ENCODE results near the gene FCER1G.

The FCER1G gene

DNA sequence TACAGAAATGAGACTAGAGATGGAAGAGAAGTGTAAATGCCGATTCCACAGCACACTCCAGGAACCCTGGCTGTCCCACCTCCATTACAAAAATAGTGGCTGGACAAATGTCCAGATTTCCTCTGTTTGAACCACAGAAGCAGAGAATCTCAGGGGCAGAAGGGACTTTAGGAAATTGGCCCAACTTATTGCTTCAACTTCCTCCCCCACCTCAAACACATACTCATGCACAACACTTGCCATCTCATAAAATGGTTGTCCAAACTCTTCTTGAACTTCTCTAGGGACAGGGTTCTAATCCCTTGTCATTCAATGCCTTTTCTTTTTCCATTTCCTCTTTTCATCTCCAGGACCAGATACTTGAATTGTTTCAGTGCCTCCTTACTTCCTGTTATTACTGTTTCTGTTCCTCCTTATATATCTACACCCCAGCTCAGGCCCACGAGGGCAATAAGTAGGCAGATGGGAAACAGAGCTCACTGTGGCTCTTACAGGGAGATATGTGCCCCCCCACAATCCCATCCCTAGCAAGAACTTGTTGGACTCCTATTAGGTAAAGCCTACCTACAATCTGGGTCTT lies 29.3 kb upstream of the FCER1G start:
- peak overlapping the region; percentile 45 for H3K4me3 ChIP-seq (ENCODE audit: low read depth, low read length)
- TF ChIP-seq, protein P1, sequence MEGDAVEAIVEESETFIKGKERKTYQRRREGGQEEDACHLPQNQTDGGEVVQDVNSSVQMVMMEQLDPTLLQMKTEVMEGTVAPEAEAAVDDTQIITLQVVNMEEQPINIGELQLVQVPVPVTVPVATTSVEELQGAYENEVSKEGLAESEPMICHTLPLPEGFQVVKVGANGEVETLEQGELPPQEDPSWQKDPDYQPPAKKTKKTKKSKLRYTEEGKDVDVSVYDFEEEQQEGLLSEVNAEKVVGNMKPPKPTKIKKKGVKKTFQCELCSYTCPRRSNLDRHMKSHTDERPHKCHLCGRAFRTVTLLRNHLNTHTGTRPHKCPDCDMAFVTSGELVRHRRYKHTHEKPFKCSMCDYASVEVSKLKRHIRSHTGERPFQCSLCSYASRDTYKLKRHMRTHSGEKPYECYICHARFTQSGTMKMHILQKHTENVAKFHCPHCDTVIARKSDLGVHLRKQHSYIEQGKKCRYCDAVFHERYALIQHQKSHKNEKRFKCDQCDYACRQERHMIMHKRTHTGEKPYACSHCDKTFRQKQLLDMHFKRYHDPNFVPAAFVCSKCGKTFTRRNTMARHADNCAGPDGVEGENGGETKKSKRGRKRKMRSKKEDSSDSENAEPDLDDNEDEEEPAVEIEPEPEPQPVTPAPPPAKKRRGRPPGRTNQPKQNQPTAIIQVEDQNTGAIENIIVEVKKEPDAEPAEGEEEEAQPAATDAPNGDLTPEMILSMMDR (IDR thresholded peaks at IDR 0.05; ENCODE audit: insufficient read depth, low read depth, low read length, missing control alignments), result no peak
- DNase-seq (ENCODE audit: low read depth), result peak; percentile 70

DNA sequence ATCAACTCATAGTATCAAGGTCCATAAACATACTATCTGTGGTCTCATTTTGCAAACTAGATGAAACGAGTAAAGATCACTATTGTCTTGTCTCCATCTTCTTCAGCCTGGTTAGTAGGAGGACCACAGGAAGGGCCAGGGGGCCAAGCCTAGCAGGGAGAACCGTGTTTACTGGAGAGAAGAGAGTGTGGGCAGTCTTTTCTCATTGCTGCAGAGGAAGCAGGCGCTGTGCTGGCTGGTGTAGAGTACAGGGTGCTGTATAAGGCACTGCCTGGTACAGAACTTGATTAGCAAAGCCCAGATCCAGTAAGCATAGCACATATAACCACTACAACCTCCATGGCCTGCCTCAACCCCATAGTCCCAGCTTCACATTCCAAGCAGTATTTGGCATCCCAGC lies 27.8 kb upstream of the FCER1G start:
- no peak for DNase-seq (ENCODE audit: low read depth)
- no peak overlapping the region for H3K4me3 ChIP-seq (ENCODE audit: low read depth, low read length)
- TF ChIP-seq, protein P1 (IDR thresholded peaks at IDR 0.05; ENCODE audit: insufficient read depth, low read depth, low read length, missing control alignments), result no peak

DNA sequence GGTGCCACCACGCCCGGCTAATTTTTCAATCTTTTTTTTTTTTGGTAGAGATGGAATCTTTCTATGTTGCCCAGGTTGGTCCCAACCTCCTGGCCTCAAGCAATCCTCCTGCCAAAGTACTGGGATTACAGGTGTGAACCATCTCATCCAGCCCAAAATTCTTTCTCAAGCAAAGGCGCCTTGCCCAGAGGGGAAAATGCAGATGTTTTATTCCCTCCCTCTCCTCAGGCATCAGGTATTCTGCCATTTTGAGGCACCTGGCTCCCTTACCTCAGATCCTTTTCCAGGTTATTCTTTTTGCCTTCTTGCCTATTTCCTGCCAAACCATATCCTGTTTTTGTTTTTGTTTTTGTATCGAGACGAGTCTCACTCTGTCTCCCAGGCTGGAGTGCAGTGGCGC lies 26.7 kb upstream of the FCER1G start:
- DNase-seq (ENCODE audit: low read depth), result no peak
- no peak overlapping the region for H3K4me3 ChIP-seq (ENCODE audit: low read depth, low read length)
- TF ChIP-seq, protein P1 (IDR thresholded peaks at IDR 0.05; ENCODE audit: insufficient read depth, low read depth, low read length, missing control alignments), result no peak

DNA sequence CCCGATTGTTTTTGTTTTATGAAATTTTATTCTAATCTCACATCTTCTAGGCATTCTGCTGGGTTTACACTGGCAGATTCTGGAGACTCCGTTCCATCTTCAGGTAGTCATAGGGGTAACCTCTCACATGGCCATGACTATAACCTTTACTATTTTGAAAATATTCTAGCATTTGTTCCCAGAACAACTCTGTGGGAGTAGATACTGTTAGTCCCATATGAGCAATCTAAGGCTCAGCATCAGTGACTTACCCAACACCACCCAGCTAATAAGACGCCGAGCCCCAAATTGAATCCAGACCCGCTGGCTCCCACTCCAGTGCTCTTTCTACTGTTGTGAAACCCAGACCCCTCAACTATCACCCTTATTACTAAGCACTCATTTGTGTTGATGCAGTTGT lies 26.1 kb upstream of the FCER1G start:
- no peak for DNase-seq (ENCODE audit: low read depth)
- H3K4me3 ChIP-seq (ENCODE audit: low read depth, low read length), result no peak overlapping the region
- TF ChIP-seq, protein P1 (IDR thresholded peaks at IDR 0.05; ENCODE audit: insufficient read depth, low read depth, low read length, missing control alignments), result no peak

DNA sequence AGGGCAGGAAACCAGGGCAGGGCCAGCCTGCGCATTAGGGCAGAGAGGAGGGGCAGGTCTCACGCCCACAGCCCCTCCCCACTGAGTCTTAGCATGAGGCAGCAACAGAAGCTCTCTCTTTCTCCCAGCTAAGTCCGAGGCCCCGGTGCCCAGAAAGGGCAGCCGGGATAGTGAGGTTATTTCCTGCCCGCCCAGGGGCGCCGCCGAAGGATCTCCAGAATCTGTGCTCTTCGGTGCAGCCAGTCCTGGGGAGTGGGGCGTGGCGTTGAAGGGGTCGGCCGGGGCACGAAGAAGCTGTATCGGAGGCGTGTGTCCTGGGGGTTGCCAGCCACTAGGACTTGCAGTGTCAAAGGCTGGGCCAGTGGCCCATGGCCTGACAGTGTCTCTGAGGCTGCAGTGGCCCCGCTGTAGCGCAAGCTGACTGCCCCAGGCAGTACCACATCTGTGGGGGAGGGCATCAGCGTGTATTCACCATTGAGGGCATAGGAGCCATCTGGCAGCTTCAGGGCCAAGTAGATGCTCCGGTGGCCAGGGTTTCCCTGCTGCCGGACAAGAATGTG lies 24.1 kb upstream of the FCER1G start:
- TF ChIP-seq, protein P1 (IDR thresholded peaks at IDR 0.05; ENCODE audit: insufficient read depth, low read depth, low read length, missing control alignments), result no peak
- H3K4me3 ChIP-seq (ENCODE audit: low read depth, low read length), result no peak overlapping the region
- DNase-seq (ENCODE audit: low read depth), result no peak

DNA sequence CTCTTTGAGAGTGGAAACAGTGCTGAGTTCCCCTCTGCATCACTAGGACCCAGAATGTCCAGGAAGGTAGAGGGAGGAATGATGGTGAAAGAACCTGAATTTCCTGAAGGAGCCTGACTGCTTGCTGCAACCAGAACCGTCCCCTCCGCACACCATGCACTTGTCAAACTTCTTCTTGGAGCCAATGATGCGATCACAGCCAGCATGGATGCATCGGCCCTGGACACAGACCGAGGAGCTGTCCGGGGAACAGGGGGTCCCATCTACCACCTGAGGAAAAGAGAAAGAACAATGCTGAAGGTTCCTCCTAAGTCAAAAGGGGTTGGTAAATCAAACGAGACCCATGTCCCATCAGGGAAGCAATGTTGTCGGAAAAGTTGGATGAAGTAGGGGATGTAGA lies 23.1 kb upstream of the FCER1G start:
- H3K4me3 ChIP-seq (ENCODE audit: low read depth, low read length), result no peak overlapping the region
- no peak for DNase-seq (ENCODE audit: low read depth)
- TF ChIP-seq, protein P1 (IDR thresholded peaks at IDR 0.05; ENCODE audit: insufficient read depth, low read depth, low read length, missing control alignments), result no peak
